Measurements from ENCODE around the gene REEP1. TPM values are rescaled to one million over a fixed set of nuclear protein-coding genes. Genes with fewer than 3 reads are reported as not detected.

The REEP1 gene
- total RNA-seq, 1 experiment from 2014 or later, result 0.23 TPM

- DNase-seq (ENCODE audit: low read depth, low spot score) (no peak), ATAC-seq (no peak)
- no TSS peak for BruUV-seq (replicated peaks)
- Histone ChIP-seq H3K27ac (ENCODE audit: low read length) (no peak overlapping the region), H3K27me3 (ENCODE audit: control insufficient read depth, insufficient read depth, low read length) (no peaks in the 10 kb centered on the region; the same call in 1 of the 2 replicates), H3K36me3 (ENCODE audit: control insufficient read depth, insufficient read depth, low read length) (no peaks in the 10 kb centered on the region), H3K9me3 (ENCODE audit: control insufficient read depth, insufficient read depth, low read depth, low read length) (no peaks in the 10 kb centered on the region), H3K4me3 (ENCODE audit: low read depth in 2 of 2, low read length in 2 of 2) (no peak overlapping the region), H3K4me1 (ENCODE audit: control insufficient read depth, insufficient read depth, low read length) (no peaks in the 10 kb centered on the region)
- CTCF ChIA-PET, result no interaction called here
- no peak for TF ChIP-seq POLR2AphosphoS5 (IDR thresholded peaks at IDR 0.05; ENCODE audit: low read depth, low read length)
- TF ChIP-seq TCF7L2 (IDR thresholded peaks at IDR 0.05; ENCODE audit: low read depth, low read length), result no peak
- no peak for TF ChIP-seq REST (IDR thresholded peaks at IDR 0.05; ENCODE audit: insufficient read depth in 1 of 2, low read depth in 2 of 2, low read length in 1 of 2)
- no peak for TF ChIP-seq SIN3A (IDR thresholded peaks at IDR 0.05; ENCODE audit: borderline replicate concordance, insufficient read depth, low read depth, low read length)
- TF ChIP-seq CTCF (IDR thresholded peaks at IDR 0.05), result no peak
- in situ Hi-C loops (cut with HindIII; ENCODE audit: low pct_unique_long_range_greater_than_20kb, low sequenced_read_pairs) (no loop called here), intact Hi-C loops (cut with micrococcal nuclease; ENCODE audit: unreplicated experiment) (no loop called here)
- POLR2A ChIA-PET, result no interaction called here
Measured at GRCh38 chr2:86230961-86231360, 106.5 kb downstream of the REEP1 start.

GRCh38 chr2:86229221-86229620 is 108.2 kb downstream of the REEP1 start:
- CTCF ChIA-PET, result no interaction called here
- in situ Hi-C loops (cut with HindIII; ENCODE audit: low pct_unique_long_range_greater_than_20kb, low sequenced_read_pairs), result no loop called here
- intact Hi-C loops (cut with micrococcal nuclease; ENCODE audit: unreplicated experiment), result no loop called here

More at GRCh38 chr2:86229221-86229620, 108.2 kb downstream of the REEP1 start:
- POLR2A ChIA-PET, result no interaction called here
- ATAC-seq, result no peak
- H3K27me3 ChIP-seq (ENCODE audit: control insufficient read depth, insufficient read depth, low read length), result no peaks in the 10 kb centered on the region
- no peak for DNase-seq (ENCODE audit: low read depth, low spot score)
- TF ChIP-seq TCF7L2 (IDR thresholded peaks at IDR 0.05; ENCODE audit: low read depth, low read length), result no peak
- no peak for TF ChIP-seq CTCF (IDR thresholded peaks at IDR 0.05)
- no peak for TF ChIP-seq REST (IDR thresholded peaks at IDR 0.05; ENCODE audit: insufficient read depth in 1 of 2, low read depth in 2 of 2, low read length in 1 of 2)
- TF ChIP-seq POLR2AphosphoS5 (IDR thresholded peaks at IDR 0.05; ENCODE audit: low read depth, low read length), result no peak
- TF ChIP-seq SIN3A (IDR thresholded peaks at IDR 0.05; ENCODE audit: borderline replicate concordance, insufficient read depth, low read depth, low read length), result no peak
- no peak overlapping the region for H3K4me3 ChIP-seq (ENCODE audit: low read depth in 2 of 2, low read length in 2 of 2)
- no peak overlapping the region for H3K27ac ChIP-seq (ENCODE audit: low read length)
- BruUV-seq (replicated peaks), result no TSS peak
- H3K9me3 ChIP-seq (ENCODE audit: control insufficient read depth, insufficient read depth, low read depth, low read length), result no peaks in the 10 kb centered on the region
- no peaks in the 10 kb centered on the region for H3K4me1 ChIP-seq (ENCODE audit: control insufficient read depth, insufficient read depth, low read length)
- H3K36me3 ChIP-seq (ENCODE audit: control insufficient read depth, insufficient read depth, low read length), result no peaks in the 10 kb centered on the region

Data from Panc1 (cell line).